ENCODE data around the gene ZSWIM3. TPM values are rescaled to one million over a fixed set of nuclear protein-coding genes. Genes with fewer than 3 reads are reported as not detected.

Gene ZSWIM3
- total and polyA plus RNA-seq, 2 of the 13 experiments (the other 11 are each of a cell fraction or from before 2014, with no cell fraction given): 5.2 to 5.8 TPM

DNA sequence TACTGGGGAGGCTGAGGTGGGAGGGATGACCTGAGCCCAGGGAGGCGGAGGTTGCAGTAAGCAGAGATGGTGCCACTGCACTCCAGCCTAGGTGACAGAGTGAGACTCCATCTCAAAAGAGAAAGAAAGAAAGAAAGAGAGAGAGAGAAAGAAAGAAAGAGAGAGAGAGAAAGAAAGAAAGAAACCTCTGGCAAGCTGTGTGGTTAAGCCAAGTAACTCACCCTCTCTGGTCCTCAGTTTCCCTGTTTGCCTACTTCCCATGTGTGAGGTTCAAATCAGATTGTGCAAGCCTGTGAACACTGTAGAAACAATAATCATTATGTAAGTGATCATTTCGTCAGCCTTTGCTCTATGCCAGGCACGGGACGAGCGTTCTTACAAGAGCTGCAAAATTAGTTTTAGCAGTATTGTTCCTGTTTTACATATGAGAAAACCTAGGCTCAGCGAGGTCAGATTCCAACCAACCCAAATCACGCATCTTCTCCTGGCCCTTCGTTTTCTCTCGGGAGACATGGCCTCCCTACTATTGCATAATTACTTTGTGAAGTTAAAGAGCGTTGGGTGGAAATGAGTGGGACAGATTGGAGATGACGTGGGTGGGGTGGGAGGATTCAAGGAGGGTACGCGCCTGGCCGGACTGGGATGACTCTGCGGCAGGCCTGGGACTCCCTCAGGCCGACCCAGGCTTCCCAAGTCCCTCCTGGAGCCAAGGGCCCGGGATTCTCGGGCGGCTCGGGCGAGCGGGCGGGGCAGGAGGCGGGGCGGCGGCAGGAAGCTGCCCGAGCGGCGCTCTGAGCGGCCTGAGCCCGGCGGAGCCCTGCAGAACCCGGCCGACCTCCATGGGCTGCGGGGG is 24.2 kb upstream of the ZSWIM3 start, which contains the start of gene SNX21 (continued):
- TF ChIP-seq, protein P1, sequence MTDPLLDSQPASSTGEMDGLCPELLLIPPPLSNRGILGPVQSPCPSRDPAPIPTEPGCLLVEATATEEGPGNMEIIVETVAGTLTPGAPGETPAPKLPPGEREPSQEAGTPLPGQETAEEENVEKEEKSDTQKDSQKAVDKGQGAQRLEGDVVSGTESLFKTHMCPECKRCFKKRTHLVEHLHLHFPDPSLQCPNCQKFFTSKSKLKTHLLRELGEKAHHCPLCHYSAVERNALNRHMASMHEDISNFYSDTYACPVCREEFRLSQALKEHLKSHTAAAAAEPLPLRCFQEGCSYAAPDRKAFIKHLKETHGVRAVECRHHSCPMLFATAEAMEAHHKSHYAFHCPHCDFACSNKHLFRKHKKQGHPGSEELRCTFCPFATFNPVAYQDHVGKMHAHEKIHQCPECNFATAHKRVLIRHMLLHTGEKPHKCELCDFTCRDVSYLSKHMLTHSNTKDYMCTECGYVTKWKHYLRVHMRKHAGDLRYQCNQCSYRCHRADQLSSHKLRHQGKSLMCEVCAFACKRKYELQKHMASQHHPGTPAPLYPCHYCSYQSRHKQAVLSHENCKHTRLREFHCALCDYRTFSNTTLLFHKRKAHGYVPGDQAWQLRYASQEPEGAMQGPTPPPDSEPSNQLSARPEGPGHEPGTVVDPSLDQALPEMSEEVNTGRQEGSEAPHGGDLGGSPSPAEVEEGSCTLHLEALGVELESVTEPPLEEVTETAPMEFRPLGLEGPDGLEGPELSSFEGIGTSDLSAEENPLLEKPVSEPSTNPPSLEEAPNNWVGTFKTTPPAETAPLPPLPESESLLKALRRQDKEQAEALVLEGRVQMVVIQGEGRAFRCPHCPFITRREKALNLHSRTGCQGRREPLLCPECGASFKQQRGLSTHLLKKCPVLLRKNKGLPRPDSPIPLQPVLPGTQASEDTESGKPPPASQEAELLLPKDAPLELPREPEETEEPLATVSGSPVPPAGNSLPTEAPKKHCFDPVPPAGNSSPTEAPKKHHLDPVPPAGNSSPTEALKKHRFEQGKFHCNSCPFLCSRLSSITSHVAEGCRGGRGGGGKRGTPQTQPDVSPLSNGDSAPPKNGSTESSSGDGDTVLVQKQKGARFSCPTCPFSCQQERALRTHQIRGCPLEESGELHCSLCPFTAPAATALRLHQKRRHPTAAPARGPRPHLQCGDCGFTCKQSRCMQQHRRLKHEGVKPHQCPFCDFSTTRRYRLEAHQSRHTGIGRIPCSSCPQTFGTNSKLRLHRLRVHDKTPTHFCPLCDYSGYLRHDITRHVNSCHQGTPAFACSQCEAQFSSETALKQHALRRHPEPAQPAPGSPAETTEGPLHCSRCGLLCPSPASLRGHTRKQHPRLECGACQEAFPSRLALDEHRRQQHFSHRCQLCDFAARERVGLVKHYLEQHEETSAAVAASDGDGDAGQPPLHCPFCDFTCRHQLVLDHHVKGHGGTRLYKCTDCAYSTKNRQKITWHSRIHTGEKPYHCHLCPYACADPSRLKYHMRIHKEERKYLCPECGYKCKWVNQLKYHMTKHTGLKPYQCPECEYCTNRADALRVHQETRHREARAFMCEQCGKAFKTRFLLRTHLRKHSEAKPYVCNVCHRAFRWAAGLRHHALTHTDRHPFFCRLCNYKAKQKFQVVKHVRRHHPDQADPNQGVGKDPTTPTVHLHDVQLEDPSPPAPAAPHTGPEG (CRISPR knock-in tag; IDR thresholded peaks at IDR 0.05): peak; percentile 69; the same call in 1 of the 2 replicates
- TF ChIP-seq ZZZ3 (CRISPR knock-in tag; IDR thresholded peaks at IDR 0.05; ENCODE audit: borderline replicate concordance): peak; percentile 84; the same call in 1 of the 2 replicates
- TF ChIP-seq, protein P2, sequence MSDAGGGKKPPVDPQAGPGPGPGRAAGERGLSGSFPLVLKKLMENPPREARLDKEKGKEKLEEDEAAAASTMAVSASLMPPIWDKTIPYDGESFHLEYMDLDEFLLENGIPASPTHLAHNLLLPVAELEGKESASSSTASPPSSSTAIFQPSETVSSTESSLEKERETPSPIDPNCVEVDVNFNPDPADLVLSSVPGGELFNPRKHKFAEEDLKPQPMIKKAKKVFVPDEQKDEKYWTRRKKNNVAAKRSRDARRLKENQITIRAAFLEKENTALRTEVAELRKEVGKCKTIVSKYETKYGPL (CRISPR knock-in tag; IDR thresholded peaks at IDR 0.05): peak; percentile 93; the same call in 1 of the 2 replicates
- TF ChIP-seq REPIN1 (CRISPR knock-in tag; IDR thresholded peaks at IDR 0.05; ENCODE audit: borderline replicate concordance, low read depth): peak; percentile 77
- no peak for TF ChIP-seq ZNF672 (CRISPR knock-in tag; IDR thresholded peaks at IDR 0.05)
- TF ChIP-seq MTA1 (CRISPR knock-in tag; IDR thresholded peaks at IDR 0.05; ENCODE audit: borderline replicate concordance): peak; percentile 56; the same call in 1 of the 2 replicates
- peak; percentile 7; the same call in 1 of the 2 replicates for TF ChIP-seq ZNF639 (CRISPR knock-in tag; conservative IDR thresholded peaks at IDR 0.05)
- peak; percentile 41; the same call in 1 of the 2 replicates for TF ChIP-seq CENPBD1 (CRISPR knock-in tag; IDR thresholded peaks at IDR 0.05; ENCODE audit: borderline replicate concordance, low read depth)
- TF ChIP-seq ATF7 (IDR thresholded peaks at IDR 0.05): peak; percentile 73
- TF ChIP-seq ATF7 (CRISPR knock-in tag; IDR thresholded peaks at IDR 0.05): no peak
- TF ChIP-seq, protein P3, sequence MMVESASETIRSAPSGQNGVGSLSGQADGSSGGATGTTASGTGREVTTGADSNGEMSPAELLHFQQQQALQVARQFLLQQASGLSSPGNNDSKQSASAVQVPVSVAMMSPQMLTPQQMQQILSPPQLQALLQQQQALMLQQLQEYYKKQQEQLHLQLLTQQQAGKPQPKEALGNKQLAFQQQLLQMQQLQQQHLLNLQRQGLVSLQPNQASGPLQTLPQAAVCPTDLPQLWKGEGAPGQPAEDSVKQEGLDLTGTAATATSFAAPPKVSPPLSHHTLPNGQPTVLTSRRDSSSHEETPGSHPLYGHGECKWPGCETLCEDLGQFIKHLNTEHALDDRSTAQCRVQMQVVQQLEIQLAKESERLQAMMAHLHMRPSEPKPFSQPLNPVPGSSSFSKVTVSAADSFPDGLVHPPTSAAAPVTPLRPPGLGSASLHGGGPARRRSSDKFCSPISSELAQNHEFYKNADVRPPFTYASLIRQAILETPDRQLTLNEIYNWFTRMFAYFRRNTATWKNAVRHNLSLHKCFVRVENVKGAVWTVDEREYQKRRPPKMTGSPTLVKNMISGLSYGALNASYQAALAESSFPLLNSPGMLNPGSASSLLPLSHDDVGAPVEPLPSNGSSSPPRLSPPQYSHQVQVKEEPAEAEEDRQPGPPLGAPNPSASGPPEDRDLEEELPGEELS (CRISPR knock-in tag; IDR thresholded peaks at IDR 0.05): peak; percentile 38; the same call in 1 of the 2 replicates
- no peak for TF ChIP-seq KDM5B (CRISPR knock-in tag; IDR thresholded peaks at IDR 0.05; ENCODE audit: borderline replicate concordance)
- TF ChIP-seq RFX3 (CRISPR knock-in tag; IDR thresholded peaks at IDR 0.05): no peak

Measured in HepG2 (cell line).